ENCODE measurements around the gene RRP8. TPM values are rescaled to one million over a fixed set of nuclear protein-coding genes. Genes with fewer than 3 reads are reported as not detected.

RRP8 gene
- total RNA-seq, 1 experiment from 2014 or later = 10.1 TPM

DNA sequence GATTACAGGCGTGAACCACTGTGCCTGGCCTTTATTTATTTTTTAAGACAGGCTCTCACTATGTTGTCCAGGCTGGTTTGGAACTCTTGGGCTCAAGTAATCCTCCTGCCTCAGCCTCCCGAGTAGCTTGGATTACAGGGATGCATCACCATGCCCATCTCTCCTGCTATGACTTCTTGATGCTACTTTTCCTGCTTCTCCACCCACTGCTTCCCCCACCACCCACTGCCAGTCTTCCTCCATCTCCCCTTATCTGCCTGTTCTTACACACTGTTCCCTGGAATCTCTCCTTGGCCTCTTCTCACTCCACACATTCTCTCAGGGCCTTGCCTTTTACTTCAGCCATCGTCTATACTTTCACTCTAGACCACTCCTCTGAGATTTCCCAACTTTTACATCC, 33.1 kb upstream of the RRP8 start:
- Histone ChIP-seq H3K27me3 (ENCODE audit: insufficient read depth, low read depth) (no peaks in the 10 kb centered on the region), H3F3A (ENCODE audit: insufficient read depth, low read depth) (no peaks in the 10 kb centered on the region), H3K9me2 (ENCODE audit: insufficient read depth) (no peaks in the 10 kb centered on the region), H3K79me2 (ENCODE audit: low read depth) (no peaks in the 10 kb centered on the region), H3K4me3 (no peak overlapping the region), H3K4me2 (no peak overlapping the region), H4K20me1 (ENCODE audit: insufficient read depth) (no peaks in the 10 kb centered on the region), H3K4me1 (replicated peaks; ENCODE audit: insufficient read depth) (no peaks in the 10 kb centered on the region; the same call in 1 of the 2 replicates), H3K36me3 (ENCODE audit: low read depth) (no peaks in the 10 kb centered on the region), H3K9me3 (ENCODE audit: insufficient read depth, low read depth) (no peaks in the 10 kb centered on the region), H2AFZ (no peak overlapping the region), H3K27ac (no peak overlapping the region)
- intact Hi-C loops (cut with micrococcal nuclease; ENCODE audit: unreplicated experiment) = no loop called here
- BruUV-seq (replicated peaks) = no TSS peak
- ChIA-PET CTCF (no interaction called here), POLR2A (ENCODE audit: unreplicated experiment) (no interaction called here)
- DNase-seq = no peak
- no peak for TF ChIP-seq EZH2 (IDR thresholded peaks at IDR 0.05; ENCODE audit: low read depth)
- TF ChIP-seq, protein P1, sequence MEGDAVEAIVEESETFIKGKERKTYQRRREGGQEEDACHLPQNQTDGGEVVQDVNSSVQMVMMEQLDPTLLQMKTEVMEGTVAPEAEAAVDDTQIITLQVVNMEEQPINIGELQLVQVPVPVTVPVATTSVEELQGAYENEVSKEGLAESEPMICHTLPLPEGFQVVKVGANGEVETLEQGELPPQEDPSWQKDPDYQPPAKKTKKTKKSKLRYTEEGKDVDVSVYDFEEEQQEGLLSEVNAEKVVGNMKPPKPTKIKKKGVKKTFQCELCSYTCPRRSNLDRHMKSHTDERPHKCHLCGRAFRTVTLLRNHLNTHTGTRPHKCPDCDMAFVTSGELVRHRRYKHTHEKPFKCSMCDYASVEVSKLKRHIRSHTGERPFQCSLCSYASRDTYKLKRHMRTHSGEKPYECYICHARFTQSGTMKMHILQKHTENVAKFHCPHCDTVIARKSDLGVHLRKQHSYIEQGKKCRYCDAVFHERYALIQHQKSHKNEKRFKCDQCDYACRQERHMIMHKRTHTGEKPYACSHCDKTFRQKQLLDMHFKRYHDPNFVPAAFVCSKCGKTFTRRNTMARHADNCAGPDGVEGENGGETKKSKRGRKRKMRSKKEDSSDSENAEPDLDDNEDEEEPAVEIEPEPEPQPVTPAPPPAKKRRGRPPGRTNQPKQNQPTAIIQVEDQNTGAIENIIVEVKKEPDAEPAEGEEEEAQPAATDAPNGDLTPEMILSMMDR (conservative IDR thresholded peaks at IDR 0.05) = no peak

DNA sequence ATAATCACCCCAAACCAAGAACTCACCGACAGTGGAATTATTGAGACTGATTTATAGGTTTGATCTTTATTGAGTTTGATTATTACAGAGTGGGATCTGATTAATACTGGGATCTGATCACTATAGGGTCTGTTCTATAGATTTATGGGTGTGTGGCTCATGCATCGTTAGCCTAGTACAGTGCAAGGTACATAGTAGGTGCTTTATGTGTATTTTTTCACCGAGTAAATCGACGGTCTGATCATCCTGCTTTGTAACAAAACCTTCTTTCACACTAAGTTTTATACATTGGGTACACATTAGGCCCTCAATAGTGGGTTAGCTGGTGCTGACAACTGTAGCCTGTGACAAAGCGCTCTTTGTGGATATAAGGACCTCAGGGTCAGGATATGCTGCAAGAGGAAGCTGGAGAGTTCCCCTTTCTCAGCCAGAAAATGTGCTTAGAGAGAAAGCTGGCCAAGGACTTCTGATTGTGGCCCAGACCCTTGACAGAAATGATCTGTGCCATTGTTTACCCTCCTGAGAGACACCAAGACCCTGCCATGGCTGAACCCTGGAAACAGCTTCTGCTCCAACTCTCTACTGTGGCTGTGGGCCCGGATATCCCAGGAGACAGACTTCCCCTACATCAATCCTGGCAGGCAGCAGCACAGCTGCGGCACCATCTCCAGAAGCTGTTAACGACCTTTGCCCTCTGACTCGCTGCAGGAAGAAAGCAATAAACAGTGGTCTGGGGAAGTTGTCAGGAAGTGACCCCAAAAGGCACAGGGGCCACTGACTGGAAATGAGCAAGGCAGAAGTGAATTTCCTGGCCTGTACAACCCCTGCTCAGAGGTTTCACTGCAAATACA, 31.9 kb upstream of the RRP8 start:
- H3K79me2 ChIP-seq (ENCODE audit: low read depth) = no peaks in the 10 kb centered on the region
- no peak overlapping the region for H3K4me2 ChIP-seq
- no TSS peak for BruUV-seq (replicated peaks)
- no peaks in the 10 kb centered on the region for H4K20me1 ChIP-seq (ENCODE audit: insufficient read depth)
- H3K36me3 ChIP-seq (ENCODE audit: low read depth) = no peaks in the 10 kb centered on the region
- H3K9me3 ChIP-seq (ENCODE audit: insufficient read depth, low read depth) = no peaks in the 10 kb centered on the region
- H3F3A ChIP-seq (ENCODE audit: insufficient read depth, low read depth) = no peaks in the 10 kb centered on the region
- intact Hi-C loops (cut with micrococcal nuclease; ENCODE audit: unreplicated experiment) = no loop called here
- H3K4me3 ChIP-seq = no peak overlapping the region
- H2AFZ ChIP-seq = no peak overlapping the region
- no peaks in the 10 kb centered on the region for H3K27me3 ChIP-seq (ENCODE audit: insufficient read depth, low read depth)
- ChIA-PET CTCF (no interaction called here), POLR2A (ENCODE audit: unreplicated experiment) (no interaction called here)
- H3K4me1 ChIP-seq (replicated peaks; ENCODE audit: insufficient read depth) = no peaks in the 10 kb centered on the region; the same call in 1 of the 2 replicates
- no peaks in the 10 kb centered on the region for H3K9me2 ChIP-seq (ENCODE audit: insufficient read depth)
- TF ChIP-seq, protein P1 (conservative IDR thresholded peaks at IDR 0.05) = no peak
- TF ChIP-seq EZH2 (IDR thresholded peaks at IDR 0.05; ENCODE audit: low read depth) = no peak
- DNase-seq = no peak
- no peak overlapping the region for H3K27ac ChIP-seq

DNA sequence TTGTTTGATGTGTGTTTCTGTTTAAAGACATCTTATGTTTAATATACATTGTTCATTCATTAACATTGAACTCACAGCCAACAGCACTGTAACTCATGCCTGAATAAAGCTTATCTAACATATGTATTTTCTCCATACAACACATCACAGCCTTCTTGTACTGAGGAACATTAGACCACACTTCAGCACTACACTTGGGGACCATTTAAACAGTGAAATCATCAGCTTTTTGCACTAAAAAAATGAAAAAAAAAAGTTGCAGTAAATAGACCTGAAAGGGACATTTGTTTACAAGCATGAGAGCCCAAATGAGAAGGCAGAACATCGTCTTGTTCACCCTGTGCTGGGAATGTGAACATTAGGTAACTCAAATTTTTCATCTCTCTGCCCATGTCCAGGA, 31.1 kb upstream of the RRP8 start:
- no peak for DNase-seq
- intact Hi-C loops (cut with micrococcal nuclease; ENCODE audit: unreplicated experiment) = no loop called here
- H4K20me1 ChIP-seq (ENCODE audit: insufficient read depth) = no peaks in the 10 kb centered on the region
- POLR2A ChIA-PET (ENCODE audit: unreplicated experiment) = no interaction called here
- no peak overlapping the region for H2AFZ ChIP-seq
- no TSS peak for BruUV-seq (replicated peaks)
- H3K4me1 ChIP-seq (replicated peaks; ENCODE audit: insufficient read depth) = no peaks in the 10 kb centered on the region; the same call in 1 of the 2 replicates
- no peak overlapping the region for H3K4me3 ChIP-seq
- no peaks in the 10 kb centered on the region for H3K79me2 ChIP-seq (ENCODE audit: low read depth)
- H3K36me3 ChIP-seq (ENCODE audit: low read depth) = no peaks in the 10 kb centered on the region
- CTCF ChIA-PET = no interaction called here
- H3K4me2 ChIP-seq = no peak overlapping the region
- H3K9me2 ChIP-seq (ENCODE audit: insufficient read depth) = no peaks in the 10 kb centered on the region
- no peaks in the 10 kb centered on the region for H3K27me3 ChIP-seq (ENCODE audit: insufficient read depth, low read depth)
- H3K27ac ChIP-seq = no peak overlapping the region
- TF ChIP-seq, protein P1 (conservative IDR thresholded peaks at IDR 0.05) = no peak
- TF ChIP-seq EZH2 (IDR thresholded peaks at IDR 0.05; ENCODE audit: low read depth) = no peak
- H3K9me3 ChIP-seq (ENCODE audit: insufficient read depth, low read depth) = no peaks in the 10 kb centered on the region
- no peaks in the 10 kb centered on the region for H3F3A ChIP-seq (ENCODE audit: insufficient read depth, low read depth)
